GM15510 (cell line): ENCODE data around the gene CISH.

Source experiments
- POLR2A ChIP-seq: IDR thresholded peaks from 3 replicates; pipeline ENCODE4 v1.6.1; 2011; ENCODE audit warnings: borderline replicate concordance; ENCODE audit not compliant: insufficient read length; ENCODE audit errors: extremely low read depth

CISH gene

GRCh38 chr3:50645378-50645777 lies 33.8 kb upstream of the CISH start:
- TF ChIP-seq POLR2A = no peak

GRCh38 chr3:50644561-50644960 lies 33.0 kb upstream of the CISH start:
- TF ChIP-seq POLR2A = no peak

DNA sequence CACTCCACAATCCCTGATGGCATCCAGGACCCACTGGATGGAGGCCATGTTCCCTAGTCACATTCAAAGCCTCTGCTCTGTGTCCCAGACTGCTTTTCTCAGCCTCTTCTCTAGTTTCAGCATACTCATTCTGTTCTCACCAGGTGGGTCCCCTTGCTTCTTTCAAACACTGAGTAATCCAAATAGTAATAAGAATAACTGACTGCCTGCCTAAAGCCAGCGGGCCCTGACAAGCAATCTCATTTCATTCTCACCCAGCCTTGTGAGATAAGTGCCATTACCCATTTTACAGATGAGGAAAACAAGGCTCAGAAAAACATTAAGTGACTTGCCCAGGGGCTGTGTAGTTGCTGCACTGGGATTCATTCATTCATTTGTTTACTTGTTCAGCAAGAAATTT lies 30.8 kb upstream of the CISH start:
- TF ChIP-seq POLR2A = no peak

DNA sequence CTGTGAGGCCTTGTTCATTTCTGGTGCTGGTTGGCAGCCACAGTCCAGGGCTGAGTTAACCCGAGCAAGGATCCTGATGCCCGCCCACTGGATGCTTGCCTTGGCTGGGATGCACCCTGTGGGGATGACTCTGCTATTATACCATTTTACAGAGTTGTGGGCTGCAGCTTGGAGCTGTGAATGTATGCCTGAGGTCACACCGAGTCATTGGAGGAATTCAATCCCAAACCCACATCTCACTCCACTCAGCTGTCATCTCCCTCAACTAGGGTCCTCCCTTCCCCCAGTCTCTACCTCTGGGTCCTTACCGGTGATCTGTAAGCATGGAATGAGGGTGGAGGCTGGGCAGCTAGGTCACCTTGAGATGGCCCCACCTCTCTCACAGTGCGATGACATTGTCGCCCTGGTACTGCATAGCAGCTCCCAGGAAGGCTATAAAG lies 27.5 kb upstream of the CISH start:
- TF ChIP-seq POLR2A = no peak

DNA sequence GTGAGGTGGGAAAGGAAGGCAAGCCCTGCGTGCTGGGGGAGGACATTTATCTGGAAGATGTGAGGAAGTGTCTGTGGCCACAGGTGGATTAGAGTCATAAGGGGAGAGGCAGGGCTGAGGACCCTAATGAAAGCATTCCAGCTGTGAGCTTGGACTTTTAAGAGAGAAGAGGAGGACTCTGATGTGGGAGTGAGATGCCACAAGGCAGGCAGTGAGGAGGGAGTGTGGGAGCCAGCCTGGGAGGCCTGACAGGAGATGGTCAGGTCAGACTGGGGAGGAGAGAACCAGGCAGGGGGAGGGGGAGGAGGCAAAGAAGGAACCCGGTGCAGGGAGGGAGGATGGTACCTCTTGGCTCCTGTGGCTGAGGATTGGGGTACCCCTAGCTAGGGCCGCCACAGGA lies 26.4 kb upstream of the CISH start:
- TF ChIP-seq POLR2A = no peak

DNA sequence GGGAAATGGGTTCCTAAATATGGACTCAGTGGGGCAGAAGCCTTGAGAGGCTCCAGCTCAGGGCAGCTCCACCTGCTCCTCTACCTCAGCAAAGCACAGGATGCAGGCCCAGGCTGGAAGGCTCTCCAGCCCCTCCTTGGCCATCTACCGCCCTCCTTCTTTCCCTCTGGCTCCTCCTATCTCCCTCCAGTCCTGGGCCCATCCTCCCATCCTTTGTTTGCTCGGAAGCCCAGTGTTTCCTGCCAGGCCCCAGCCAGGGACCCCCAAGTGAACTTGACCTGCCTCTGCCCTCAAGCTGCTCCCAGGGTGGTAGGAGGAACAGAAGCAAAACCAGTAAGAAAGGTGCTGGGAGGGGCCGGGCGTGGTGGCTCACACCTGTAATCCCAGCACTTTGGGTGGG lies 25.4 kb upstream of the CISH start:
- TF ChIP-seq POLR2A = no peak

GRCh38 chr3:50635066-50635465 lies 23.5 kb upstream of the CISH start:
- TF ChIP-seq POLR2A = no peak

DNA sequence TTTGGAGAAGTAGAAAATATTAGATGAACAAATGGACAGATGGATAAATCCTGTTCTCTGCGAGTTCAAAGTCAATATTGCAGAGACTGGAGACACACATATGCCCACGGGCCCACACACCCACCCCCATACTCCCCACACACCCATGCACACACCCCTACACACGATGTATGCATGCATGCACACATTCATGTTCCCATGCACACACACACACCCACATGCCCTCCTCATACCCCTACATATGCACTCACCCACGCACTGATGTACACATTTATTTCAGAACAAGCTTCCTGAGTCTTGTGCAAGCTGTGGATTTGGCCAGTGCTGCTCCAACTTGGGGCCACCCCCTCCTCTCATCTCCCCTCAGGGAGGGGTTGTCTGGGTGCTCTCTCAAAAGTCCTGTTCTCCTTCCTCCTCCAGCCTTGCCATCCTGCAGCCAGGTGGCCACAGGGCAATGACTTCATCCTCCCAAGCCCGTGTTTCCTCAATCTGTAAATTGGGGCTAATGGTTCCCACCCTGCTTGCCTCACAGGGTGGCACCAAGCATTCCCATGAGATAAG lies 21.7 kb upstream of the CISH start:
- TF ChIP-seq POLR2A = no peak

- no peak for TF ChIP-seq POLR2A
Measured at GRCh38 chr3:50632450-50632849, 20.9 kb upstream of the CISH start.

DNA sequence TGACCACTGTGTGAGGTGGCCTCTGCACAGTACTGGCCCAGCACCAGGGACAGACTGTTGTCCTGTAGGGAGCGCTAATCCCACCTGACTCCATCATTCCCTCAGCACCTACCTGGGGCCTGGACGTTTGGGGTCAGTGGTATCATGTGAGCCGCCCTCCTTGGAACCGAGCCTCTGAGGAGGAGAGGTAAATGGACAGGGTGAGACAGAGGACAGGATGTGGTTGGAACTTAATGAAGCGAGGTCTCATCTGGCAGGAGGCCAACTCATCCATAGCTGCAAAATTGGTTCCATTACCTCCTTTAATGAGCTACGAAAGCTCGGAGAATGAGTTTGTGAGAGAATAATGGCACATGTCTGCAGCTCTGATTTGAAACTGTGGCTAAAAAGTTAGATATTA lies 19.3 kb upstream of the CISH start:
- TF ChIP-seq POLR2A = no peak

DNA sequence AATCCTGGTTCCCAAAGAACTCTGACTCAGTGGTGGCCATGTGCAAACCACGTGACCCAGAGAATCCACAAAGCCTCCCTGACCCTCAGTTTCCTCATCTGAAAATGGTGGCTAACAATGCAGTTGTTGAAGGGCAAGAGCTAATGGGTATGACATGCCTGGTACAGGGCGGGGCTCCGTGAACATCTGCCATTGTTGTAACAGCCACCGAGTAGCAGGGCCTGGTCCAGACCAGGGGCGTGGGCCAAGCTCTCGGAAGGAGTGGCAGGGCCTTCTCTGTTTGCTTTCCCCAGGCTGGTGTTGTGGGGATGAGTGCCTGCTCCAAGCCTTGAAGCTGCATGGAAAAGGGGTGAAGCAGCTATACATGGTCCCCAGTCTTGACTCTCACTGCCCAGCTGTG lies 18.8 kb upstream of the CISH start:
- TF ChIP-seq POLR2A = no peak

GRCh38 chr3:50628601-50629000 lies 17.0 kb upstream of the CISH start:
- TF ChIP-seq POLR2A = no peak

DNA sequence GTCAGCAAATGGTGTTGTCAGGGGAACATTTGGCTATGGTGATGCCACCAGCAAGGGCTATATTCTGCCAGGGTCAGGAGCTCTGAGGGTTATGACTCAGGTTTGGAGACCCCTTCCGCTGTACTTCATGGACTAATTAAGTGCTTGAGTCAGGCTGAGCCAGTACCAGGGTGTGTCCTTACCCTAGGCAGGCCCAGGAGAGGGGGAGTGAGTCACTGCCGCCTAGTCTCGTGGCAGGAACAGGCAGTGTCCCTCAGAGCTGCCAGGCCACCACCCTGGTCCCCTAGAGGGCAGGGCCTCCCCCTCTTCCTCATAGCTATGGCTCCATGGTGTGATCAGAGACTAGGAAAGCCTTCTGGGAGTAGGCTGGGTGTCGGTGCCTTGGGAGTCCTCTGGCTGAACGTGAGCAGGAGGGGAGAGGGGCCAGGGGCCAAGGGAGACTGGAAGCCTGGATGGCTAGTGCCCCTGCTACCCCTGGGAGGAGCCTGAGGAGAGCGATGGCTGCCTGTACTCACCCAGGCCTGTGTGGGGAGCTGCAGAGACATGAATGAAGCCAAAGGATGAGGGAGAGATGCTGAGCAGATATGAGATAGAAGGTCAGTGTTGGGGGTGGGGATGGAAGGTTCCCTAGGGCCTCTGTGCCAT lies 16.0 kb upstream of the CISH start:
- TF ChIP-seq POLR2A = no peak

GRCh38 chr3:50626401-50626800 lies 14.8 kb upstream of the CISH start:
- TF ChIP-seq POLR2A = no peak

DNA sequence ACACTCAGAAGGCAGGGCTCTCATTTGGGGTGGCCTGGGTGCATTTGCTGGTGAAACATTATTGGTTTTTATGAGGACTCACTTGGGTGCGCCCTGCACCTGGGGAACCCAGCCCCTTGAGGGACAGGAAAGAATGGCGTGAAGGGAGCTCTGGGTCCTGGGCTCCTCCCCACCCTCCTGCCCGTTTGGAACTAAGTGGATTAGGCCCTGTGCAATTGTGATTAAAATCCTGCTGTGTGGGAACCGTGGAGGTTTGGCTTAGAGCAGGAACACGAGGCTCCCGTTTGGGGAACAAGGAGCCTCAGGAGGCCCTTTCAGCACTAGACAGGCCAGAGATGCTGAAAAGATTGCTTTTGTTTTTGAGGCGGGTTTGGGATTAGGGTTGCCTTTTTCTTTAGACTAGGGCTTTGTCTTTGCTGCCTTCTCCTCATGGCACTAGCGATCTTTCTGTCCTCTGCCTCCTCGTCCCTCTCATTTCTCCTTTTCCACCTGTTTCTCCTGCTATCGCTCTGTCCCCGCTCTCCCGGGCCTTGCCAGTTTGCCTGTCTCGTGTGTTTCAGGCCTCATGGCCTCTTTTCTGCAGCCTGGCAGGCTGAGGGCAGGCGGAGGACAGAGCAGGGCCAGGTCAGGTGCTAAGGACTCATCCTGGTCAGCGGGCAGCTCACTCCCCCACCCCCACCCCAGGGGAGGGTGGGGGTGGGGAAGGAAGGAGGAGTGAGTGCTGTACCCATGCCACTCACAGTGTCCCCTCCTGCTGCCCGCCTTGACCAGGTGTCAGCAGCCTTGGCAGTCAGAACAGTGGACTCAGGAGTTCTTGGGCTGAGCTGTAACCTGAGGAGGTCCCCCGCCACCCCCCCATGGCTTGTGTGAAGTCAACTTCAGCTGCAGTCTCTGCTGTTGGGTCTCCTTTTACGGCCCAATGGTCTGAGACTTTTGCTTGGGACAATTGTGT lies 13.9 kb upstream of the CISH start:
- no peak for TF ChIP-seq POLR2A
